ENCODE data around the gene CHD9NB.
"Not testable (repeated sequence)": the region's sequence is repeated elsewhere in the genome, so short reads cannot be mapped to it uniquely, and the experiment has no call there.

CHD9NB gene

DNA sequence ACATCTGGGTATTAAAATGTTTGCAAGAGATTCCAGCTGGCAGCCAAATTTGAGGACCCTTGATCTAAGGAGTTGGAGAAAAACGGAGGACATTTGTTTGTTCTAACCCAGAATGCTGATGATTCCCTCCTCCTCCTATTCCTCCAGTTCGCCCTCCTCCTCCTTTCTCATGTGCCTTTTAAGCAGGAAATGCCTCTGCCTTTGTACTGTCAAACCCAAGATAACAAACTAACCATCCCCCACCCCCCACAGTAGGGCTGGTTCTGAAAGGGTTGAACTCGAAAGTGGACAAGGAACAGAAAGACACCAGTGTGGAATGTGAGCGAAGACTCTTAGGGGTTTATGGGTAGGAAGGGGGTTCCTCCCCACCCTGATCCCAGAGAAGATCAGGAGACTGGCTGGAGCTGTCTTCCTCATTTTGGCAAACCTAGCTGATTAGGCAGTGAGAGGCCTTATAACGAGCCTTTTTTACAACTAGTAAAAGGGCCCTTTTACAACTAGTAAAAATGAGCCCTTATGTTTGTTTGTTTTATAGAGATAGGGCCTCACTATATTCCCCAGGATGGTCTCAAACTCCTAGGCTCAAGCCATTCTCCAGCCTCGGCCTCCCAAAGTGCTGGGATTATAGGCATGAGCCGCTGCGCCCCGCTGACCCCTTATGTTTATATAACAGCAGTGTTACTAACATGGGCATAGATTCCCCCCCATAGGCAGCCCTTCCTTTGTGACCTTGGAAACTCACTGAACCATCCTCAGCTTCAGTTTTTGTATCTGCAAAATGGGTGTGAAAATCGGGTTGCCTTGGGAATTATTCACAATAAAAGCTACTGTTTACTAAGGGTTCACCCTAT, 3.1 kb upstream of the CHD9NB start:
- no peak for DNase-seq

DNA sequence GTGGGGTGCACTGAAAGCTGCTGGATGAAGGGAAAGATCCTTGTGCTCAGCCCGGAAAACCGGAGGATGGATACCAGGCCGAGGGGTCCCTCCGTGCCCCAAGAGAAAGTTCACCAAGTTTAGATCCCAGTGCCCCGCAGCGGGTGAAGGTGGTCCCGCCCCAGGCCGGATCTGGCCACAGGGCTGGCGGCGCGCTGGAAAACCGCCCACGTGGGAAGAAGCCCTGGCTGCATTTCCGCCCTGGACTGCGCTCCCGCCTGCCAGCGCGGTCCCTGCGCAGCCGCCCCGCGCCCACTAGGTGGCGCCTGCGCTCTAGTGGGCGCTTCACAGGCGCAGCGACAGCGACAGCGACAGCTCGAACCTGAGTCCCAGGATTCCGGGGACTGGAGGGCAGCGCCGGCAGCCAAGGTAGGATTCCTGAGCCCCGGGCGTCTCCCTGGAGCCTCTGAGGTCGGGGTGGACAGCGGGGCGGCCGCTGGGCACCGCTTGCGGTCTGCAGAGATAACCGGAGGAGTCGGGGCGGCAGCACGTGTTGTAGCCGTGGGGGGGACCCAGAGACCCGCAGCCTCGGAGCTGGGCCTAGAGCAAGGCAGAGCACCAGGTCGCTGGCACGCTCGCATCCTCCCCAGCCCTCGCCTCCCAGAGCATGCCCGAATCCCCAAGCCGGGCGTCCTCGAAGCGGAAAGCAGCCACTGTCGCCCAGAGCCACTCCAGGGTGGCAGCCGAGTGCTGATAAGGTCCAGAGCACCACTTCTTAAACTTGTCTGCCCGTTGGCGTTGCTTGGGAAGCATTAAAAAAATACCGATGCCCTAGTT, 2.2 kb upstream of the CHD9NB start, which contains the start of gene CHD9:
CHD9 (plus strand) TSS at position 322 of the 816 bp plus-strand sequence. CDS start 101,099 bp downstream, outside the sequence.
- DNase-seq, result peak; percentile 52

DNA sequence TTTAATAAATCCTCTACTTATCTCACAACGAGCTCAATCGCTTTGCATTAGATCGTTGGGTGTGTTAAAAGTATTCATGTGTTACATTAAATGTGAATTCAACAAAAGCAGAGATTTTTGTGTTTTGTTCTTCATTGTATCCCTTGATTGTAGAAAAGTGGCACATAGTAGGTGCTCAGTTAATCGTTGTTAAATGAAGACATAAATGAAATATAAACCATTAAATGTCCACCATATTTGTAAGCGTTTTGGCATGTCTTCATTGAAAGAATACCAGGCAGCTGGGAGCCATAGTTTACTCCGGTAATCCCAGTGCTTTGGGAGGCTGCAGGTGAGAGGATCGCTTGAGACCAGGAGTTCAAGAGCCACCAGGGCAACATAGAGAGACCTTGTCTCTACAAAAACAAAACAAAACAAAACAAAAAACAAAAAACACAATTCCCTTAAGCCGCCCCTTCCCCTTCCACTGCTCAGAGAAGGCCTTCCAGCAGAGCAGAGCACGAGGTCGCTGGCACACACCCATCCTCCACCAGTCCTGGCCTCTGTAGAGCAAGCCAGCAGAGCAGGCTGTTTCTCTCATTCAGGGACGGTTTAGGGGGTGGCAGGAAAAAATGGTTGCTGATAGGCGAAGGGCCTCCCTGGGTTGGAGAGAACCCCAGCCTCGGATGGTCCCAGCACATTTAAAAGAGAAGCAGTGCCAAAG, 1.4 kb upstream of the CHD9NB start:
- DNase-seq, result no peak

DNA sequence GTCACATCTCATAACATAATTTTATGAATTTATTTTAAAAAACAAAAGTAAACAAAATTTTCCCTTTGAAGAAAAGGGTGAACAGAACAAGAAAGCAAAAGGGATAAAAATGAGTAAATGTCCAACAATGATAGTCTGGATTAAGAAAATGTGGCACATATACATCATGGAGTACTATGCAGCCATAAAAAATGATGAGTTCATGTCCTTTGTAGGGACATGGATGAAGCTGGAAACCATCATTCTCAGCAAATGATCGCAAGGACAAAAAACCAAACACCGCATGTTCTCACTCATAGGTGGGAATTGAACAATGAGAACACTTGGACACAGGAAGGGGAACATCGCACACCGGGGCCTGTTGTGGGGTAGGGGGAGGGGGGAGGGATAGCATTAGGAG, 1.4 kb downstream of the CHD9NB start:
- not testable (repeated sequence) for DNase-seq

DNA sequence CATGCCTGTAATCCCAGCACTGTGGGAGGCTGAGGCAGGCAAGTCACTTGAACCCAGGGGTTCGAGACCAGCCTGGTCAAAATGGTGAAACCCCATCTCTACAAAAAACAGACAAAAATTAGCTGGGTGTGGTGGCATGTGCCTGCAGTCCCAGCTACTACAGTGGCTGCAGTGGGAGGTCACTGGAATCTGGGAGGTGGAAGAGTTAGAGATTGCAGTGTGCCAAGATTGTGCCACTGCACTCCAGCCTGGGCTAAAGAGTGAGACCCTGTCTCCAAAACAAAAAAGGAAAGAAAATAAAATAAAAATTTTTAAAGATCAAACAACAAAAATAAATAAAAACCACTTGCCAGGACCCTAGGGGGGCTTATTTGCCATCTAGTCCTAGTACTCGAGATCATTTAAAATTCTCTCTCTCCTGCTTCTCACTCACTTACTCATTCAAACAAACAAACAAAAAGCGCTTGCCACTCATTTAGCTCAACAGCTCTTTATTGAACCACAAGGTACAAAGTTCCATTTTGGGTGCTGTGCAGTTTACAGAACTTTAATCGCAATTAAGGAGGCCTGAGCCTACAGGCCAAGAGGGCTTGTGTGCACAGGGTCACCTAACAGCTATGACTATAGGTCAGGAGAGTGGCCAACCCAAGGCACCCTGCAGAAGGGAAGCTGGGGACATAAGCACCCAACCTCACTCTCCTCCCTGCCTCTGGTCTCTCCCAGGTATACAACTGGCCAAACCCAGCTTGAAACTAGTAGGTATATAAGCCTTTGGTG, 4.4 kb downstream of the CHD9NB start:
- no peak for DNase-seq

DNA sequence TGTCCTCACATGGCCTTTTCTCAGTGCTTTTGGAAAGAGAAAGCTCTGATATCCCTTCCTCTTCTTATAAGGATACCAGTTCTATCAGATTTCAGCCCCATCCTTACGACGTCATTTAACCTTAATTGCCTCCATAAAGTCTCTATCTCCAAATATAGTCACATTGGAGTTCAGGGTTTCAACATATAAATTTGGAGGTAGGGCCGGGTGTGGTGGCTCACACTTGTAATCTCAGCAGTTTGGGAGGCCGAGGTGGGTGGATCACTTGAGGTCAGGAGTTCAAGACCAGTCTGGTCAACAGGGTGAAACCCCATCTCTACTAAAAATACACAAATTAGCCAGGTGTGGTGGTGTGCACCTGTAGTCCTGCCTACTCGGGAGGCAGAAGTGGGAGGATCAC, 5.2 kb downstream of the CHD9NB start:
- DNase-seq, result not testable (repeated sequence)

DNA sequence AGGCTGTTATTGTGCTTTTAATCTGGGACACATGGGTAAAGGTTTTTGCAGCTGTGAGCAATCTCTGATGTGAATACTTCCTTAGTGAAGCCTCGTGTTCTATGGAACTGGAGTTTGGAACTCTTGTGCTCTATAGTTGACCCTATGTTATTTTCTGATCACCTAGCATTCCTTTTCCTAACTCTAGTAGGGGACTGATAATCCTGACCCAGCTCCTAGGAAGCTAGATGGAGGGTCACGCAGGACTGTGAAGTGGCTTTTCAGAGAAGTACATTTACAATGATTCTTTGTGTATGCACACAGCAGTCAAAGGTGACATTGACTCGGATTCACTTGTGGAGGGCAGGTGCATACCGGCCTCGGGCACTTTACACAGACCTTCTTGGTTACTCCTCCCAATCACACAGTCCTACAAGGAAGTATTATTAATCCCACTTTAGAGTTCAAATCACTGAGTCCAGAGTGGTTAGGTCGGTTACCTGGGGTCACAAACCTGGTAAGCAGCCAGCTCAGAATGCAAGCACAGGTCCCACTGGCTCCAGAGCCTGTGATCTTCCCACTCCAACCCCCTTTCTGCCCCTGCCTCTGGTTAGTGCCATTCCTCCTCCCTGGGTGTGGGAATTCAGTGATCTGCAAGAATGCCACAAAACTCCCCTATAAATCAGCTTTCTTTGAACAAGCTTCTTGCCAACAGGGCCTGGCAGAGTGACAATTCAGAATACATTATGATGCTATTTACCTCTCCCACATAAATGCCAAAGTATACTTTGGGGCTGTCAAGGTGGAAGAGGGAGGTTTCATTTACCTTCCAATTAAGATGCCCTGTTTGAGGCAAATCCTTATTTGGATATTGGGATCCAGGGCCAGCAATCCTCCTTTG, 7.1 kb downstream of the CHD9NB start:
- no peak for DNase-seq

DNA sequence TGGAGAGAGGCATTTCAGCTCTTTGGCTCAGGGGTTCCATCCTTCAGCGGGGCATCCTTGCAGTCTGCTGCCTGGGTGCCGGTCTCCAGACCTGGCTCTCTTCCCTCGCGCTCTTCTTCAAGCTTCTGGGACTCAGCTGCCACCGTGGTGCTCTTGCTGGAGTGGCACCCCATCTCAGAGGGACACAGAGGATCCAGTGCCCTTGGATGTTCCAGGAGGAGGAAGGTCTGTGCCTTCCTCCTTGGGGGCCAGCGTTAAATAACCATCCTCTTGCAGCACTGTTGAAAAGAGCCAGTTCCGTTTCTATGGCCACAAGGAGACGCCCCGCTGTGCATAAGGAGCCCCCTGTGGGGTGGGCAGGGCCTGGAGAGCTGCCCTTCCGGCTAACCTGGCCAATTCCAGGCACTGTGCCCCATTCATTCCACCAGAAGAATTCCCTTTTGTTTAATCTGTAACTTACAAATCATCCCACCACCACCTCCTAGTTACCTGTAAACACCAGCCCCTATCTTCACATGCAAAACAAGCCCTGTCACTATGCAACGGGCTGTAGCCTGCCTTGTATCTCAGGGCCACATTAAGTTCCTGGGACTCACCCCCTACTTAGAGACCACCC, 8.6 kb downstream of the CHD9NB start:
- DNase-seq, result no peak

DNA sequence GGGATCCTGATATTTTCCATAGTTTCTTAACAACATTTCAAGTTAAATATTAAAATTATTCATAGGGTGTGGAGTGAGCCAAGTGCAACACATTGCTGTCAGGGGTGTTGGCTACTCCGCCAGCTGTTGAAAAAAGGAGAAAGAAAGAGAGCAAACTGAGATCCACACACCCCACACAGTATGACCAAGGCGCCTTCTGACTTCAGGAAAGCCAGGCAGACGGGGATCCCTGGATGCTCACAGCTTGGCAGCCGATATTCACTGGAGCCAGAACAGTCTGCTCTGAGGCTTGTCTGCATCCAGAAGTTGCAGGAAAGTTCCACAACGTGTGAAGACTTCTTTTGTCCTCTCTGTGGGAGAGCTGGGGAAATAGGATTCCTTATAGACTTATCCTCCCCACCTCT, 9.3 kb downstream of the CHD9NB start:
- no peak for DNase-seq

DNA sequence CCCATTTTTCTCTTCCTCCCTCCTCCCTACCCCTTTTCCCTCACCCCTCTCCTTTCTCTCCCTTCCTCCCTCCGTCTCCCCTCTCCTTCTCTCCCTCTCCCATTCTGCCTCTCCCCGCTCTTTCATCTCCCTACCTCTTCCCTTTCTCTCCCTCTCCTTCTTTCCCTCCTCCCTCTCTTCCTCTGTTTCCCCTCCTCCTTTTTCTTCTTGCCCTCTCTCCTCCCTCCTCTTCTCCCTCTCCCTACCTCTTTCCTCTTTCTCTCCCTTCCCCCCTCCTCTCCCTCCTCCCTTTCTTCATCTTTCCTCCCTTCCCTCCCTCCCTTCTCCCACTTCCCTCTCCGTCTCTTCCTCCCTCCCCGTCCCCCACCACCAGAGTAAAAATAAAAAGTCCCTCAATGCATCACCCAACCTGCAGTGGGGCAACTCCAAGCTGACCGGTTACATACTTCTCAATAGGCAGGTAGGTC, 10.4 kb downstream of the CHD9NB start:
- DNase-seq, result no peak

DNA sequence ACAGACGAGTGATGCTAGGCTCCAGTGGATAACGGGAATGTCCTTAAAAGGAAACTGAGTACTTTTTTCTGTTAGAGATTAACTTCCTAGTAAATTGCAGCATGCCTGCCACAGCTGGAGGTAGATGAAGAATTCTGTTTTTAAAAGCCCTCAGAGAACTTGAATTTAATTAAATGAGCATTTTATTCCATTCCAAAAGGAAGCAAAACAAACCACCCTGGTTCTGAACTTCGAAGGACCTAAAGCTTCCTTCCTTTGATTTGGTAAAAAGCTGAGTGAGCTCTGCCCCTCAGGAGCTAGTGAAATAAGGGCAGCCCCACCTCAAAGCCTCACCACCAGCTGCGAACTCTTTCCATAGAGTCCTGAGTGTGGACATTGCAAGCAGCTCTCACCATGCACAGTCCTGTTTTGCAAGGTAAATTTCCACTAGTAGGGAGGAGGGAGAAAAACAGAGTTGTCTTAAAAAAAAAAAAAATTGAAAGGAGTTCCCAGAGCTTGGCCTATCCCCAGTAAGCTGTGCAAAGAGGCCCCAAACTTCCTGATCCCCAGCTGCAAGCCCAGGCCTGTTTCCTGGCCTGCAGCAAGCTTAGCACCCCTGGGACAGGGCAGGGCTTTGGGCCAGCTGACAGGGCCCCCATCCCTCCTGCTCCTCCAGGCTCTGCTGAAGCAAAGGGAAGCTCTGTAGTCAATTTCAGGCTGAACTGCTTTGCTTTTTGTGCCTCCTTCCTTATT, 11.2 kb downstream of the CHD9NB start:
- peak; percentile 5 for DNase-seq

DNA sequence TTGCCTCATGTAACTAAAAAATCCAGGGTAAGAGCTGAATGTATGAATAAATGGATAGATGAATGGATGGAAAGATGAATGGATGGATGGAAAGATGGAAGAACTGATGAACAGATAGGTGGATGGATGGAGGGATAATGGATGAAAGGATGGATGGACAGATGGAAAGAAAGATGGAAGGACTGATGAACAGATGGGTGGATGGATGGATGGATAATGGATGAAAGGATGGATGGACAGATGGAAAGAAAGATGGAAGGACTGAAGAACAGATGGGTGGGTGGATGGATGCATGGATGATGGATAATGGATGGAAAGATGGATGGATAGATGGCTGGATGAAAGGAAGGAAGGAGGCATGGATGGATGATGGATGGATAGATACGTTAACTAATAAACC, 11.9 kb downstream of the CHD9NB start:
- no peak for DNase-seq

DNA sequence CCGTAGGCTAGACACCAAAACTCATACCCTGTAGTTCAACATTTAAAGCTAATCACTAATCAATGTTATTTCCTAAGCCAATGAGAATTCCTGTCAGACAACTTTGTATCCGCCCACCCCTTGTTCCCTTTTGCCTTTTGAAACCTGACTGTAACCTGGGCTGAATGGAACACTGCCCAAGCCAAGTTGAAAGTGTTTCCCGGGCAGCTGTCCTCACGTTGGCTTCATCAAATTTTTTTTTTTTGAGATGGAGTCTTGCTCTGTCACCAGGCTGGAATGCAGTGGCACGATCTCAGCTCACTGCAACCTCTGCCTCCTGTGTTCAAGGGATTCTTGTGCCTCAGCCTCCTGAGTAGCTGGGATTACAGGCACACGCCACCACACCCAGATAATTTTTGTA, 16.0 kb downstream of the CHD9NB start:
- DNase-seq, result not testable (repeated sequence)

DNA sequence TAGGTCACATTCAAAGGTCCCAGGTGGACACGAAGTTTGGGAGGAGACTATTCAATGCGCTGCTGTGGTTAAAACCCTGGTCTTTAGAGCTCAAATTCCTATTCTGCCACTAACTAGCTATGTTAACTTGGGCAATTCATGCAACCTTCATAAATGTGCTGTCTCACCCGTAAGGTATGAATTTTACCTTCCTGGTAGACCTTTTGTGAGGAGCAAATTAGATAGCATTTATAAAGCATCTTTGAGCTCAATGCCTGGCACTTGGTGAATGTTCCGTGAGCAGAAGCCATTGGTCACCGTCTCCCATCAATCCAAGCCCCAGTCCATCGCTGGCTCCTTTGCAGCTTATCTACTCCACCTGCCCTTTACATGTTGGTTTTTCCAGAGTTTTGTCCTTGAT, 16.6 kb downstream of the CHD9NB start:
- DNase-seq, result no peak

DNA sequence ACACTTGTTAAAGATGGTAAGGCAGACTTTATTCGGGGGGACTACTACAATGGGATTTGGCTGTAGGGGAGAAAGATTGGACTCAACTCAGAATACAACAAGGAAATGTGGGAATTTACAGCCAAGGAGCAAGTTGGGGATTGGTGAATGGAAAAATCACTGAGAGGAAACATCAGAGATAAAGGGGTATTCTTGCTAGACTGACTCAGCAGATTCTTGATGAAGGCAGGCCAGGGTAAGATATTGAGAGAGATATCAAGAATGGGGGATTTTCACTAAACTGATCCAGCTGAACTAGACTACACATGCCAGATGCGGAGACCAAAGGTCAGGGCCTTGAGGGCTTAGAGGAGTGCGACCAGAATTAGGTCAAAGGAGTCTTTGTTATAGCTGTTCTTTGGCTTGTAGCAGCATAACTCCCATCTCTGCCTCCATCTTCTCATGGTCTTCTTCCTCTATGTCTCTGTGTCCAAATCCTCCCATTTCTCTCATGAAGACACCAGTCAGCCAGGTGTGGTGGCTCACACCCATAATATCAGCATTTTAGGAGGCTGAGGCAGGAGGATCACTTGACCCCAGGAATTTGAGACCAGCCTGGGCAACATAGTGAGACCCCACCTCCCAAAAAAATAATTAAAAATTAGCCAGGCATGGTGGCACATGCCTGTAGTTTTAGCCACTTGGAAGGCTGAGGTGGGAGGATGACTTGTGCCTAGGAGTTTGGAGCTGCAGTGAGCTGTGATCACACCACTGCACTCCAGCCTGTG, 17.3 kb downstream of the CHD9NB start:
- no peak for DNase-seq

DNA sequence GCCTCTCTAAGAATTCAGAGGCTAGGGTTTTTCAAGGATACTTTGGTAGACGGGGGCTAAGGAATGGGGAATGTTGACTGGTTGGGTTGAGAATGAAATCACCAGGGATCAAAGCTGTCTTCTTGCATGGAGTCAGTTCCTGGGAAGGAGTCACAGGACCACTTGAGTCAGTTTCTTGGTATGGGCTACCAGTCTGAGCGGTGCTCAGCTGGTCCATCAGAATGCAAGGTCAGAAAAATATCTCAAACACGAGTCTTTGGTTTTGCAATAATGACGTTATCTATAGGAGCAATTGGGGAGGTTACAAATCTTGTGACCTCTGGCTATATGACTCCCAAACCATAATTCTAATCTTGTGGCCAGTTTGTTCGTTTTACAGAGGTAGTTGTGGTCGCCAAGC, 18.4 kb downstream of the CHD9NB start:
- DNase-seq, result no peak

DNA sequence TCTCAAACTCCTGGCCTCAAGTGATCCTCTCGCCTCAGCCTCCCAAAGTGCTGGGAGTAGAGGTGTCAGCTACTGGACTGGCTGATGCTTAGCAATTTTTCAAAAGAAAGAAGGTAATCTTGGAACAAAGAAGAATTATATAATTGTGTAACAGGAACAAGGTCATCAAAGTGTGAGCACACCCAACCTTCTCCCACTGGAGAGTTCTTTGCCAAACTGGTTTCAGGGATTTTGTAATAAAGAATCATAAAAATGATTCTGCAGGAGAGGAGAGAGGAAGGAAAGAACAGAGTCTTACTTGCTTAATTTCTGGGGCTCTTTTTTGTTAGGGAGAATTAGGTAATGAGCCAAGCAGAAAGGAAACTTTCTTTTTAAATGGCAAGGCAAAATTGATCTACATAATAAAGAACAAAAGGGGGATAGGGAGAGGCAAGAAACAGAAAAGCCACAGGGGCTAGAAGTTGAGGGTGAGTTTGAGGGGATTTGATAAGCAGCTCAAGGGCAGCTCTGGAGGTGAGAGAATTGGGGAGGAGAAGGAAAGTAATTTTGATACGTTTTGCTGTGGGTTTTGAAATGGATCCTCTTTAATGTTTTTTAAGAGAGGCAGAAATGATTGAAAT, 21.3 kb downstream of the CHD9NB start:
- no peak for DNase-seq

DNA sequence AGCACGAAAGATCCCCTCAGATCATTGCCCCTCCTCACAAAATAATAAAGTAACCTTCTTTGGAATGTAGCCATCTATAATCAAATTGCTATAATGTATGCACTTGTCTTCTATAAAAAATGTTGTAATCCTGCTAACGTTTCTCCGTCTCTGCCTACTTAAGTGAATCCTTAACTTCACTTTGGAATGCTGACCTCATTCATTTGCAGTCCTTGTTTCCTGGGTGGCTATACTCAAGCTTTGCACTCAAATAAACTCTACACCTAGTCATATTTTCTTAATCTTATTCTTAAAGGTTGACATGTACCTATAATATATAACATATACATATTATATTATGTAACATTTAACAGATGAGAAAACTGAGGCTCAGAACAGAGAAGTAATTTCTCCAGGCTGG, 22.7 kb downstream of the CHD9NB start:
- no peak for DNase-seq

DNA sequence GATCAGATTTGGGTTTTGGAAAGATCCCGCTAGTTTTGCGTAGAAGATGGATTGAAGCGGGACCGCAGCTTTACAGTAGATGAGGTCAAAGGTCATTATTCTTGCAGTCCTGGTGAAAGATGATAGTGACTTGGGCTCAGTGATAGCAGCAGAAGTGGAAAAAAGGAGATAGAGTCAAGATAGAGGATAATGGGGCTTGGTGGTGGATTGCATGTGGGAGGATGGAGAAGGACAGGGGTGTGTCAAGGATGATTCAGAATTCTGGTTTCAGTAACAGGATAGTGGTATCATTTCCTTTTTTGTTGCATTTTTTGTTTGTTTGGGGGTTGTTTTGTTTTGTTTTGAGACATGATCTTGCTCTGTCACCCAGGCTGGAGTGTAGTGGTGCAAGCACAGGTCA, 28.7 kb downstream of the CHD9NB start:
- DNase-seq, result no peak

All from DMS153 (cell line).